ENCODE results near the gene CDH10.

- no peak for TF ChIP-seq POLR2A (IDR thresholded peaks at IDR 0.05)
- TF ChIP-seq, protein P1, sequence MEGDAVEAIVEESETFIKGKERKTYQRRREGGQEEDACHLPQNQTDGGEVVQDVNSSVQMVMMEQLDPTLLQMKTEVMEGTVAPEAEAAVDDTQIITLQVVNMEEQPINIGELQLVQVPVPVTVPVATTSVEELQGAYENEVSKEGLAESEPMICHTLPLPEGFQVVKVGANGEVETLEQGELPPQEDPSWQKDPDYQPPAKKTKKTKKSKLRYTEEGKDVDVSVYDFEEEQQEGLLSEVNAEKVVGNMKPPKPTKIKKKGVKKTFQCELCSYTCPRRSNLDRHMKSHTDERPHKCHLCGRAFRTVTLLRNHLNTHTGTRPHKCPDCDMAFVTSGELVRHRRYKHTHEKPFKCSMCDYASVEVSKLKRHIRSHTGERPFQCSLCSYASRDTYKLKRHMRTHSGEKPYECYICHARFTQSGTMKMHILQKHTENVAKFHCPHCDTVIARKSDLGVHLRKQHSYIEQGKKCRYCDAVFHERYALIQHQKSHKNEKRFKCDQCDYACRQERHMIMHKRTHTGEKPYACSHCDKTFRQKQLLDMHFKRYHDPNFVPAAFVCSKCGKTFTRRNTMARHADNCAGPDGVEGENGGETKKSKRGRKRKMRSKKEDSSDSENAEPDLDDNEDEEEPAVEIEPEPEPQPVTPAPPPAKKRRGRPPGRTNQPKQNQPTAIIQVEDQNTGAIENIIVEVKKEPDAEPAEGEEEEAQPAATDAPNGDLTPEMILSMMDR (IDR thresholded peaks at IDR 0.05), result no peak
Observed at GRCh38 chr5:24616566-24616965, 28.2 kb downstream of the CDH10 start.
